ENCODE results near the gene FAM187B.
"Not testable (repeated sequence)": the region's sequence is repeated elsewhere in the genome, so short reads cannot be mapped to it uniquely, and the experiment has no call there.

The FAM187B gene

GRCh38 chr19:35213663-35214632 lies 14.6 kb downstream of the FAM187B start:
- DNase-seq (ENCODE audit: low spot score): peak; percentile 59

DNA sequence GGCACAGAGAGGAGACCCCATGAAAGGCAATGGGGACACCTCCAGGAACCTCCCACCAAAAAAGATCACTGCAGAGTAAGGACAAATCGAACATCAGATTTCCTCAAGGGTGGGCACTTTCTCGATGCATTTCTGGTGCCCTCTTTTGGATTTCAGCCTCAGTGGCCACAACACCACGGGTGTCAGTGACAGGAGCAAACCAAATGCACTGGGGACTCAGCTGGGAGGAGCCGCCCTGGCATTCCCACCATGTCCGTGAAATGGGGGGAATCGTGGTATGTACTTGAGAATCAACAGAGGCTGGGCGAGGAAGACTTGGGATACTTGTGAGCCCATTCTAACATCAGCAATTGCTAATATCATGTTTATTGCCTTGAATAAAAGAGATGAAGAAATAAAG lies 16.3 kb downstream of the FAM187B start:
- no peak for DNase-seq (ENCODE audit: low spot score)

- no peak for DNase-seq (ENCODE audit: low spot score)
Measured at GRCh38 chr19:35211545-35212230, 16.9 kb downstream of the FAM187B start.

DNA sequence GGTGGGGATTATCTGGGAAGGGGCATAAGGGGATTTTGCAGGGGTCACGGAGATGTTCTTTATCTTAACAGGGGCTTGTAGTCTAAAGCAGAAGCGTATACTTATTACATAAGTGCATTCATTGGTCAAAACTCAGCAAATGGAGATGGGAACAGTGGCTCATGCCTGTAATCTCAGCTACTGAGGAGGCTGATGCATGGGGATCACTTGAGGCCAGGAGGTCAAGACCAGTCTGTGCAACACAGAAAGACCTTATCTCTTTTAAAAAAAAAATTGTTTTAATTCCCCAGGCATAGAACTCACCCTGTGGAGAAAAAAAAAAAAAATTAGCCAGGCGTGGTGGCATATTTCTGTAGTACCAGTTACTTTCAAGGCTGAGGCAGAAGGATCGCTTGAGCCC lies 18.9 kb downstream of the FAM187B start:
- DNase-seq (ENCODE audit: low spot score): no peak

GRCh38 chr19:35208121-35208520 lies 20.4 kb downstream of the FAM187B start:
- DNase-seq (ENCODE audit: low spot score): no peak

DNA sequence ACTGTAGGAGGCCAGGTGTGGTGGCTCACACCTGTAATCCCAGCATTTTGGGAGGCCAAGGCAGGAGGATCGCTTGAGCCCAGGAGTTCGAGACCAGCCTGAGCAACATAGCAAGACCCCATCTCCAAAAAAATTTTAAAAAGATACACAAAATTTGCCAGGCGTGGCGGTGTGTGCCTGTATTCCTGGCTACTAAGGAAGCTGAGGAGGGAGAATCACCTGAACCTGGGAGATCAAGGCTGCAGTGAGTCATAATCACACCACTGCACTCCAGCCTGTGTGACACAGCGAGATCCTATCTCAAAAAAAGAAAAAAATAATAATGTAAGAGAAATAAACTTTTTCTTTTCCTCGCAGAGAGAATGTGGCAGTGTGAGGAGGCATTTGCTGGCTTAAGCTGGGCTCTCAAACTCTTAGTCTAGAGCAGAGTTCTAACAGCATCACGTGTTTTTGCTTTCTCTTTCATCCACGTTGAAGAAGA lies 21.1 kb downstream of the FAM187B start:
- no peak for DNase-seq (ENCODE audit: low spot score)

GRCh38 chr19:35206855-35207254 lies 21.7 kb downstream of the FAM187B start:
- DNase-seq (ENCODE audit: low spot score): no peak

DNA sequence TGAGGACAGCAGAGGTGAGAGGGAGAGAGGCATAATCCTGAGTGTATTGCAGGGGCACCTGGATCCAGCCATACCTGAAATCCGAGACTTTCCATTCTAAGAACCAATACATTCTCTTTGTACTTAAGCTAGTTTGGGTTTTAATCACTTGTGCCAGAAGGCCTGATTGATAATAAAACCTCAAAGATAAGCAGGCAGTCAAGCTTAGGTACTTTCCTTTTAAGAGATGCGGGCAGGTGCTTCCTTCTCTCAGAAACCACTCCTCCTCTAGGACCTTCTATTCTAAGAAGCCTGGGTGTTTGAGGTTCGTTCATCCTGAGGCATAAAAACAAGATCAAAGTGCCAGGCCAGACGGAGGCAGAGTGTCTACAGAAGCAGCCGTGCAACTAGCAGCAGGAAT lies 22.2 kb downstream of the FAM187B start:
- no peak for DNase-seq (ENCODE audit: low spot score)

DNA sequence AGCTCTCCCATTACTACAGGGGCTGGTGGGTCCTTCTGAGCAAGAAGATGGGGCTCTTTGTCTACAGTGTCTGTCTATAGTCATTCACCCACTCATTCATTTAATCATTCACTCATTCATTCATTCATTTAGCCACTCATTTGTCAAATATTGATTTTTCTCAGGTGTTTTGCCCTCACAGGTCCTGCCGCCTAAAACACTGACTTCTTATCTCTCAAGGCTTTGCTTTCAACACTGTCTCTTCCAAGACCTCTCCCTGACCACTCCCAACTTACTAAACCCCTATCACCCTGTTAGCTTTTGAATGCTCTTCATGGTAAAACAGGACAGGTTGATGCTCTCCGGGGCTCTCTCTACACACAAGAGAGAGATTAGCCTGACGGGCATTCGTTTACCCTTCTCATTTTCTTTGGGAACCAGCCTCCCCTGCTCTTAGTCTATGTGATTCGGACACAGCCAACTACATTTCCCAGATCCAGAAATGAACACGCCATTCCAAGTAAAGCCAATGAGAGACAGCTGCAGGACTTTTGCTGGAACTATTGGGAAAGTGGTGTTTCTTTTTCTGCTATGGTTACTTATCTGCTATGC lies 22.7 kb downstream of the FAM187B start:
- DNase-seq (ENCODE audit: low spot score): no peak

GRCh38 chr19:35204799-35205732 lies 23.5 kb downstream of the FAM187B start:
- no peak for DNase-seq (ENCODE audit: low spot score)

GRCh38 chr19:35202722-35203688 lies 25.5 kb downstream of the FAM187B start:
- no peak for DNase-seq (ENCODE audit: low spot score)

GRCh38 chr19:35199481-35199880 lies 29.1 kb downstream of the FAM187B start:
- DNase-seq (ENCODE audit: low spot score): no peak

GRCh38 chr19:35196861-35197260 lies 31.7 kb downstream of the FAM187B start:
- DNase-seq (ENCODE audit: low spot score): not testable (repeated sequence)

GRCh38 chr19:35195830-35196229 lies 32.7 kb downstream of the FAM187B start:
- DNase-seq (ENCODE audit: low spot score): no peak

DNA sequence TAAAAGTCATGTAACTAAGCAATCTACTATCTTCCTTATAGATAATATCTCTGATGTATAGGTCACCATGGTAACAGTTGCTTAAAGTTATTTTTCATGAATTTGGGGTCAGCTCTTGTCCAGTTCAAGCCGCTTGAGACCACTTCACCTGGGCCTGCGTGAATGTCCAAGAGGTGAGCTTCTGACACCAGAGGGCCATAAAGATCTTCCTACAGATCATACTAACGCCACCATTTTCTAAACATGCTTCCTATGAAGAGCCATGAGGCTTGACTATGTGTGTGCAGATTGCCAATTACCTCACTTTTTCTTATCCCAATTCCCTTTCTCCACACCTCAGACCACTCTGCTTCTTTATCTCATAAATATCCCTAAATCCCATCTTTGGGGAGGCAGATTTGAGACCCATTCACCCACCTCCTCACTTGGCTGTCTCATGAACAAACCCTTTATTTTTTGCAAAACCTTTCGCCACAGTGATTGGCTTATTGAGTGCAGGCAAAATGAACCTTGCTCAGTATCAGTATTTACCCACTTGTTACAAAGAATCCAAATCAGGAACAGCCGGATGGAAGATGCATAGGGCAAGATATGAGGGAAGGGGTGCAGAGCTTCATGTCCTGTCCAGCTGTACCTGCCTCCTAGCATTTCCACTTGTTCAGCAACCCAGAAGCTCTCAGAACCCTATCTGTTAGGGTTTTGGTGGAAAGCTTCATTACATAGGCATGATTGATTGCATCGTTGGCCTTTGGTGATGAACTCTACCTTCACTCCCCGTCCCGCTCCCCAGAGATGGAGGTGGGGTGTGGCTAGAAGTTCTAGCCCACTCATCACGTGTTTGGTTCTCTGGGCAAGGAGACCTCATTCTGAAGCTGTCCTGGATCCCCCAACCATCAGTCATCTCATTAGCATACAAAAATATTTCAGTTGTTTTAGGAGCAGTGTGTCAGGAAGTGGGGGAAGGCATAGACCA lies 34.2 kb downstream of the FAM187B start:
- no peak for DNase-seq (ENCODE audit: low spot score)

GRCh38 chr19:35184884-35185283 lies 43.7 kb downstream of the FAM187B start:
- no peak for DNase-seq (ENCODE audit: low spot score)

- DNase-seq (ENCODE audit: low spot score): no peak
Measured at GRCh38 chr19:35184267-35184666, 44.3 kb downstream of the FAM187B start.

DNA sequence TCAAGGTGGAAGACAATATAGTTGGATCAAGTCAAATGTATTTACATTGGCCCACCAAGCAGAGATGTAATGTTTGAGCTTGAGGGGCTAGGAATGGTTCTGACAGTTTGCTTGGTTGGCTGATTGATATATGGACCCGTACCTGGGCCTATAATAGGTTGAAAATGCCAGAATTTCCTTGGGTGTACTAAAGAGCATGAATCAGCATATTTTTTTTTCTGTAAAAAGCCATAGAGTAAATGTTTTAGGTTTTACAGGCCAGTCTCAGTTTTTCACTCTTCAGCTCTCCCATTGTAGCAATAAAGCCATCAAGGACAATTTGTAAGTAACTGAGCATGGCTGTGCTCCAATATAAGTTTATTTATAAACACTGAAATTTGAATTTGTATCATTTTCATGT lies 47.2 kb downstream of the FAM187B start:
- no peak for DNase-seq (ENCODE audit: low spot score)

DNA sequence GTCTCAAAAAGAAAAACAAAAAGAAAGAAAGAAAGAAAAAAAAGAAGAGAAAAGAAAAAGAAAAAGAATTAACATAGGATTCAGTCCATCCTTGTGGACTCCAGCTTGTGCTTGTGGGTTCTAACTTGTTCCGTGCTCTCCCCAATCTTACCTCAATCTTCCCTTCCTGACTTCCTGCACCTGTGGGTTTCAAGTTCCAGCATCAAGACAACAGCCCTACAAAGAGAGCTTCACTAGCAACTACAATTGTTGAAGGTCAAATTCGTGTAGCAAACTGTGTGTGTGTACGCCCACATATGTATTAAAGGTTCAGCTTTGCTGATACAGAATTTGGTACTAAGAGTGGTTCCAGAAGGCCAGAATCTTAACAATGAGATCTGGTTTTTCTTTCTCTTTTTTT lies 48.7 kb downstream of the FAM187B start:
- no peak for DNase-seq (ENCODE audit: low spot score)
